WTC11 (cell line): ENCODE measurements around the gene SPAG9. TPM values are rescaled to one million over a fixed set of nuclear protein-coding genes. Genes with fewer than 3 reads are reported as not detected.

Experiments used
- ATAC-seq: fragments of 200-7000 bp; cut with Tn5 transposase; 2 replicates; pipeline ENCODE4 v1.10.0; 2021; ENCODE audit warnings: mild to moderate bottlenecking, moderate library complexity
- CTCF ChIA-PET: fragments of 300-600 bp; sonication (Branson Sonifier 250); formaldehyde crosslinking; loops from one replicate; lab custom pipeline; 2021; ENCODE audit warnings: antibody characterized with exemption; lab: Charles Lee
- POLR2A ChIA-PET: fragments of 350-600 bp; sonication (Branson Sonifier 250); formaldehyde crosslinking; loops from one replicate; lab custom pipeline; 2021; ENCODE audit warnings: antibody characterized with exemption; lab: Charles Lee
- DNase-seq: peaks from one replicate; pipeline ENCODE4 v3.0.0; 2021; ENCODE audit warnings: low spot score
- H3K27ac Mint-ChIP-seq: 2 replicates; pipeline ENCODE4 v1.8.0; 2021; ENCODE audit warnings: mixed read lengths
- H3K27me3 Mint-ChIP-seq: 2 replicates; pipeline ENCODE4 v1.8.0; 2021; ENCODE audit warnings: low read depth, mild to moderate bottlenecking, moderate library complexity, mixed read lengths
- H3K36me3 Mint-ChIP-seq: 2 replicates; pipeline ENCODE4 v1.8.0; 2021; ENCODE audit warnings: mixed read lengths
- H3K4me1 Mint-ChIP-seq: 2 replicates; pipeline ENCODE4 v1.8.0; 2022; ENCODE audit warnings: mixed read lengths
- H3K4me3 Mint-ChIP-seq: 2 replicates; pipeline ENCODE4 v1.8.0; 2021; ENCODE audit warnings: mild to moderate bottlenecking, moderate library complexity, mixed read lengths
- H3K9me3 Mint-ChIP-seq: 2 replicates; pipeline ENCODE4 v1.8.0; 2021; ENCODE audit warnings: mixed read lengths
- ATF2 ChIP-seq: sonication (generic); formaldehyde crosslinking; IDR thresholded peaks from 2 replicates; pipeline ENCODE4 v1.8.1; 2022; ENCODE audit warnings: low read depth, missing genetic modification reagents, borderline replicate concordance
- CBFB ChIP-seq: sonication (generic); formaldehyde crosslinking; IDR thresholded peaks from 2 replicates; pipeline ENCODE4 v1.8.1; 2022; ENCODE audit warnings: mild to moderate bottlenecking, low read depth, missing genetic modification reagents
- CTCF ChIP-seq: fragments of 200-600 bp; IDR thresholded peaks from 2 replicates; pipeline ENCODE4 v1.8.0; 2022; ENCODE audit warnings: antibody characterized with exemption
- ESRRA ChIP-seq: sonication (generic); formaldehyde crosslinking; IDR thresholded peaks from 2 replicates; pipeline ENCODE4 v1.8.1; 2022; ENCODE audit warnings: mild to moderate bottlenecking, missing genetic modification reagents, borderline replicate concordance
- FOXP1 ChIP-seq: sonication (generic); formaldehyde crosslinking; IDR thresholded peaks from 2 replicates; pipeline ENCODE4 v1.8.0; 2022; ENCODE audit warnings: missing genetic modification reagents, mild to moderate bottlenecking, moderate library complexity, borderline replicate concordance
- HMGXB4 ChIP-seq: sonication (generic); formaldehyde crosslinking; IDR thresholded peaks from 2 replicates; pipeline ENCODE4 v1.8.1; 2023; ENCODE audit warnings: mild to moderate bottlenecking, moderate library complexity, missing genetic modification reagents
- PRDM15 ChIP-seq: sonication (generic); formaldehyde crosslinking; IDR thresholded peaks from 2 replicates; pipeline ENCODE4 v1.8.0; 2022; ENCODE audit warnings: missing genetic modification reagents
- STAT6 ChIP-seq: sonication (generic); formaldehyde crosslinking; conservative IDR thresholded peaks from 2 replicates; pipeline ENCODE4 v1.8.1; 2023; ENCODE audit warnings: mild to moderate bottlenecking, low read depth, missing genetic modification reagents, moderate library complexity
- TEAD1 ChIP-seq: sonication (generic); formaldehyde crosslinking; IDR thresholded peaks from 2 replicates; pipeline ENCODE4 v1.8.0; 2022; ENCODE audit warnings: mild to moderate bottlenecking, missing genetic modification reagents
- TEAD4 ChIP-seq: sonication (generic); formaldehyde crosslinking; IDR thresholded peaks from 2 replicates; pipeline ENCODE4 v1.8.0; 2022; ENCODE audit warnings: mild to moderate bottlenecking, missing genetic modification reagents
- ZBTB21 ChIP-seq: sonication (generic); formaldehyde crosslinking; IDR thresholded peaks from 2 replicates; pipeline ENCODE4 v1.8.1; 2023; ENCODE audit warnings: mild to moderate bottlenecking, missing genetic modification reagents, borderline replicate concordance
- ZNF138 ChIP-seq: sonication (generic); formaldehyde crosslinking; conservative IDR thresholded peaks from 2 replicates; pipeline ENCODE4 v1.8.1; 2022; ENCODE audit warnings: mild to moderate bottlenecking, moderate library complexity, missing genetic modification reagents
- ZNF423 ChIP-seq: fragments of 250-450 bp; sonication (Bioruptor Pico); IDR thresholded peaks from 2 replicates; pipeline ENCODE4 v2.1.2; 2022; ENCODE audit warnings: mild to moderate bottlenecking, moderate library complexity
- total RNA-seq: library from RNA; stranded (reverse); gene quantifications from 3 replicates; pipeline ENCODE4 v1.2.3, GENCODE V29; 2021
- TF ChIP-seq, protein P1 (sequence below): fragments of 250-450 bp; sonication (Bioruptor Pico); IDR thresholded peaks from 2 replicates; pipeline ENCODE4 v1.9.0; 2021; ENCODE audit warnings: mild to moderate bottlenecking

SPAG9 gene
- total RNA-seq, 1 experiment from 2014 or later, result 51.9 TPM

DNA sequence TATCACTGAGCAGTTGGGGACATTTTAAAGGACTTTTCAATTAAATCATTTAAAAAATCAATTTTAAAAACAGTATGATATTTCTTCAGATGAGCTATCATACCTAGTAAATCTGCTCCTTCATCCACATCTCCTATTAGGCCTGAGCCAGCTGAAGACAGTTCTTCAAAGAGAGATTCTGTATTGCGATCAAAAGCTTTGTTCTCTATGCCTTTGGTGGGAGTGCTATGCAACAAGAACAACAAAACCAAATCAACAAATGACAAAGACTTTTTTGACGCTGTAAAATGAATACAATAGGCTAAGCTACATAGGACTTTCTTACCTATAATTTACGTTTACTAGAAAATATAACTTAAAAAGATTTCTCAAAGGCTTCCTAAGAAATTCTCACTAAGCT, 106.5 kb downstream of the SPAG9 start:
- POLR2A ChIA-PET, result no interaction called here
- H3K9me3 Mint-ChIP-seq, result no peaks in the 10 kb centered on the region
- TF ChIP-seq HMGXB4 (CRISPR knock-in tag) (no peak), STAT6 (CRISPR knock-in tag) (no peak), CBFB (no peak), ATF2 (CRISPR knock-in tag) (no peak)
- H3K27ac Mint-ChIP-seq, result no peak overlapping the region
- CTCF ChIA-PET, result interaction anchor here (0.9 to 1.4 kb wide), 2 partner anchors 13 to 43 kb away, joined by 4 to 5 read pairs; no protein-coding TSS in a partner anchor
- DNase-seq (no peak), ATAC-seq (no peak)
- H3K4me3 Mint-ChIP-seq, result no peak overlapping the region
- H3K36me3 Mint-ChIP-seq, result no peaks in the 10 kb centered on the region
- peaks cover 8% of the 10 kb centered on the region for H3K4me1 Mint-ChIP-seq
- no peaks in the 10 kb centered on the region for H3K27me3 Mint-ChIP-seq

GRCh38 chr17:51013322-51013721, 107.3 kb downstream of the SPAG9 start:
- Mint-ChIP-seq H3K4me1 (peaks cover 1% of the 10 kb centered on the region), H3K4me3 (no peak overlapping the region), H3K27me3 (no peaks in the 10 kb centered on the region), H3K27ac (no peak overlapping the region), H3K9me3 (no peaks in the 10 kb centered on the region), H3K36me3 (no peaks in the 10 kb centered on the region)
- POLR2A ChIA-PET, result interaction anchor here (0.6 kb wide), 1 partner anchor 1051 kb away, joined by 3 read pairs; no protein-coding TSS in a partner anchor
- TF ChIP-seq ZNF423 (CRISPR knock-in tag) (no peak), FOXP1 (CRISPR knock-in tag) (no peak), CTCF (no peak), PRDM15 (CRISPR knock-in tag) (no peak), TEAD4 (CRISPR knock-in tag) (no peak), ZNF138 (no peak), ESRRA (no peak), ZBTB21 (no peak), STAT6 (CRISPR knock-in tag) (no peak), TEAD1 (CRISPR knock-in tag) (no peak)
- TF ChIP-seq, protein P1, sequence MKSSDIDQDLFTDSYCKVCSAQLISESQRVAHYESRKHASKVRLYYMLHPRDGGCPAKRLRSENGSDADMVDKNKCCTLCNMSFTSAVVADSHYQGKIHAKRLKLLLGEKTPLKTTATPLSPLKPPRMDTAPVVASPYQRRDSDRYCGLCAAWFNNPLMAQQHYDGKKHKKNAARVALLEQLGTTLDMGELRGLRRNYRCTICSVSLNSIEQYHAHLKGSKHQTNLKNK (CRISPR knock-in tag), result no peak
- ATAC-seq (no peak), DNase-seq (no peak)
- CTCF ChIA-PET, result no interaction called here
